ENCODE data around the gene SUOX.
A peak's percentile ranks its signal among the peaks of the same experiment; 100 is the strongest.
"Not testable (repeated sequence)": the region's sequence is repeated elsewhere in the genome, so short reads cannot be mapped to it uniquely, and the experiment has no call there.

SUOX gene

DNA sequence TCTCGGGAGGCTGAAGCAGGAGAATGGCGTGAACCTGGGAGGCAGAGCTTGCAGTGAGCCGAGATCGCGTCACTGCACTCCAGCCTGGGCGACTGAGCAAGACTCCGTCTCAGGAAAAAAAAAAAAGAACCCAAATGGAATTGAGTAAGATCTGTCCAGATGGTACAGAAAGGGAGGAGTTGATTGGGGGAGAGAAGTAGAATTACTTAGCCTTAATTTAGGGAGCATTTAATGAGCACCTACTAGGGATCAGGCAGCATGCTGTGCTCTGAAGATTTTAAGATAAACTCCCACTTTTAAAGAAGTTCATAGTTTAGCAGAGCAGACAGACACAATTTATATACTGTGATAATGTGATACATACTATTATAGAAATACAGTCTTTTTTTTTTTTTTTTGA, 18.7 kb upstream of the SUOX start:
- Histone ChIP-seq H3K9me3 (ENCODE audit: low read length) (no peaks in the 10 kb centered on the region), H3K27ac (ENCODE audit: low read depth, low read length, poor library complexity, severe bottlenecking) (no peak overlapping the region), H3K4me3 (ENCODE audit: low read depth, low read length, poor library complexity, severe bottlenecking) (no peak overlapping the region), H4K20me1 (ENCODE audit: insufficient read depth, low read length) (no peaks in the 10 kb centered on the region), H3K9ac (ENCODE audit: low read length) (no peak overlapping the region), H3K9me2 (ENCODE audit: low read depth, low read length) (no peaks in the 10 kb centered on the region), H3K79me2 (ENCODE audit: insufficient read depth, low read length) (peaks cover 12% of the 10 kb centered on the region), H3F3A (ENCODE audit: insufficient read depth, low read length) (no peaks in the 10 kb centered on the region), H3K4me2 (ENCODE audit: low read length) (no peak overlapping the region), H3K36me3 (ENCODE audit: insufficient read depth, low read length) (peaks cover 23% of the 10 kb centered on the region; the same call in 1 of the 2 replicates), H2AFZ (ENCODE audit: low read length) (no peak overlapping the region), H3K27me3 (ENCODE audit: insufficient read depth, low read length) (no peaks in the 10 kb centered on the region), H3K4me1 (ENCODE audit: insufficient read depth, low read length, severe bottlenecking) (peaks cover 27% of the 10 kb centered on the region)
- no peak for TF ChIP-seq EZH2 (IDR thresholded peaks at IDR 0.05; ENCODE audit: borderline replicate concordance, low read length)
- no peak for TF ChIP-seq CTCF (IDR thresholded peaks at IDR 0.05; ENCODE audit: low read length)

- H3K4me2 ChIP-seq (ENCODE audit: low read length): no peak overlapping the region
- H3K27ac ChIP-seq (ENCODE audit: low read depth, low read length, poor library complexity, severe bottlenecking): no peak overlapping the region
- no peaks in the 10 kb centered on the region for H3K9me3 ChIP-seq (ENCODE audit: low read length)
- H3K79me2 ChIP-seq (ENCODE audit: insufficient read depth, low read length): peaks cover 12% of the 10 kb centered on the region
- no peak overlapping the region for H3K4me3 ChIP-seq (ENCODE audit: low read depth, low read length, poor library complexity, severe bottlenecking)
- no peak for TF ChIP-seq CTCF (IDR thresholded peaks at IDR 0.05; ENCODE audit: low read length)
- no peak for TF ChIP-seq EZH2 (IDR thresholded peaks at IDR 0.05; ENCODE audit: borderline replicate concordance, low read length)
- no peak overlapping the region for H3K9ac ChIP-seq (ENCODE audit: low read length)
- H3F3A ChIP-seq (ENCODE audit: insufficient read depth, low read length): no peaks in the 10 kb centered on the region
- no peak overlapping the region for H2AFZ ChIP-seq (ENCODE audit: low read length)
- no peaks in the 10 kb centered on the region for H3K27me3 ChIP-seq (ENCODE audit: insufficient read depth, low read length)
- H4K20me1 ChIP-seq (ENCODE audit: insufficient read depth, low read length): no peaks in the 10 kb centered on the region
- peaks cover 23% of the 10 kb centered on the region; the same call in 1 of the 2 replicates for H3K36me3 ChIP-seq (ENCODE audit: insufficient read depth, low read length)
- peaks cover 34% of the 10 kb centered on the region for H3K4me1 ChIP-seq (ENCODE audit: insufficient read depth, low read length, severe bottlenecking)
- no peaks in the 10 kb centered on the region for H3K9me2 ChIP-seq (ENCODE audit: low read depth, low read length)
Observed at GRCh38 chr12:55979069-55979468, 18.0 kb upstream of the SUOX start.

- not testable (repeated sequence) for H3K27ac ChIP-seq (ENCODE audit: low read depth, low read length, poor library complexity, severe bottlenecking); H3K9ac ChIP-seq (ENCODE audit: low read length); H3K9me3 ChIP-seq (ENCODE audit: low read length); H3F3A ChIP-seq (ENCODE audit: insufficient read depth, low read length); H3K9me2 ChIP-seq (ENCODE audit: low read depth, low read length); H4K20me1 ChIP-seq (ENCODE audit: insufficient read depth, low read length); H3K4me3 ChIP-seq (ENCODE audit: low read depth, low read length, poor library complexity, severe bottlenecking); H3K27me3 ChIP-seq (ENCODE audit: insufficient read depth, low read length); H3K4me2 ChIP-seq (ENCODE audit: low read length); H2AFZ ChIP-seq (ENCODE audit: low read length); H3K79me2 ChIP-seq (ENCODE audit: insufficient read depth, low read length)
- H3K4me1 ChIP-seq (ENCODE audit: insufficient read depth, low read length, severe bottlenecking): peaks cover 25% of the 10 kb centered on the region
- peaks cover 32% of the 10 kb centered on the region; the same call in 1 of the 2 replicates for H3K36me3 ChIP-seq (ENCODE audit: insufficient read depth, low read length)
Observed at GRCh38 chr12:55981882-55982281, 15.2 kb upstream of the SUOX start.

DNA sequence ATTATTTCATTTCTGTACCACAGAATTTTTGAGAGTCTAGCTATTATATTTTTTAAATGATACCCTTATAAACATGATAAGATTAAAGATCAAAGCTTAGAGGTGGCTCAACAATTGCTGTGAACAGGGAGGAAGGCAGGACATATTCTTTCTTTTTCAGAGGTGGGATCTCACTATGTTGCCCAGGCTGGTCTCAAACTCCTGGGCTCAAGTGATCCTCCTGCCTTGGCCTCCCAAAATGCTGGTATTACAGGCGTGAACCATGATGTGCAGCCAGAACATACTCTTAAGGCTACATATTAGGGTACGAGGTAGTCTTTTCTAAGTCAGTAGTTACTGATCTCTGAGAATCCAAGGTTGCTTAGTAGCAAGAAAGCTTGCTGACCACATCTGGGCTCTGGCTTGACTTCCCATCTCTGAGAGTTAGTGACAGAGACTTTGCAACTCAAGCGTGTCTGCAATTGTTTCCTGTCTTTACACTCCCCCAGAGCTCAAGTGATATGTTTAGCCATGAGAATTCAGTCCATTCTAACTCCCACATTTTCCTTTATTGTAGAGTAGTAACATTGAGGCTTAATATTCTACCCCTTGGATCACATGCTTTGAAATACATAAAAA, 14.6 kb upstream of the SUOX start:
- no peak overlapping the region for H3K4me3 ChIP-seq (ENCODE audit: low read depth, low read length, poor library complexity, severe bottlenecking)
- H3F3A ChIP-seq (ENCODE audit: insufficient read depth, low read length): no peaks in the 10 kb centered on the region
- no peaks in the 10 kb centered on the region for H3K27me3 ChIP-seq (ENCODE audit: insufficient read depth, low read length)
- no peak overlapping the region for H2AFZ ChIP-seq (ENCODE audit: low read length)
- peaks cover 25% of the 10 kb centered on the region for H3K4me1 ChIP-seq (ENCODE audit: insufficient read depth, low read length, severe bottlenecking)
- peak overlapping the region; percentile 10; the same call in 1 of the 2 replicates for H3K4me2 ChIP-seq (ENCODE audit: low read length)
- H3K9me2 ChIP-seq (ENCODE audit: low read depth, low read length): no peaks in the 10 kb centered on the region
- no peaks in the 10 kb centered on the region for H3K9me3 ChIP-seq (ENCODE audit: low read length)
- TF ChIP-seq EZH2 (IDR thresholded peaks at IDR 0.05; ENCODE audit: borderline replicate concordance, low read length): no peak
- TF ChIP-seq CTCF (IDR thresholded peaks at IDR 0.05; ENCODE audit: low read length): no peak
- H3K36me3 ChIP-seq (ENCODE audit: insufficient read depth, low read length): peaks cover 37% of the 10 kb centered on the region
- H3K9ac ChIP-seq (ENCODE audit: low read length): no peak overlapping the region
- no peaks in the 10 kb centered on the region for H4K20me1 ChIP-seq (ENCODE audit: insufficient read depth, low read length)
- H3K27ac ChIP-seq (ENCODE audit: low read depth, low read length, poor library complexity, severe bottlenecking): peak overlapping the region; percentile 67
- H3K79me2 ChIP-seq (ENCODE audit: insufficient read depth, low read length): no peaks in the 10 kb centered on the region

Measured in OCI-LY1 (cell line).